GM10266 (cell line): ENCODE measurements around the gene CCDC158.

Experiments
- DNase-seq: peaks from one replicate; pipeline ENCODE4 v3.0.0; 2012; ENCODE audit errors: extremely low spot score
- TF ChIP-seq, protein P1 (sequence below): IDR thresholded peaks from 2 replicates; pipeline ENCODE4 v1.5.1; 2012; ENCODE audit warnings: mild to moderate bottlenecking, low read depth; ENCODE audit not compliant: control insufficient read depth, insufficient read depth; ENCODE audit errors: missing control alignments

The CCDC158 gene

DNA sequence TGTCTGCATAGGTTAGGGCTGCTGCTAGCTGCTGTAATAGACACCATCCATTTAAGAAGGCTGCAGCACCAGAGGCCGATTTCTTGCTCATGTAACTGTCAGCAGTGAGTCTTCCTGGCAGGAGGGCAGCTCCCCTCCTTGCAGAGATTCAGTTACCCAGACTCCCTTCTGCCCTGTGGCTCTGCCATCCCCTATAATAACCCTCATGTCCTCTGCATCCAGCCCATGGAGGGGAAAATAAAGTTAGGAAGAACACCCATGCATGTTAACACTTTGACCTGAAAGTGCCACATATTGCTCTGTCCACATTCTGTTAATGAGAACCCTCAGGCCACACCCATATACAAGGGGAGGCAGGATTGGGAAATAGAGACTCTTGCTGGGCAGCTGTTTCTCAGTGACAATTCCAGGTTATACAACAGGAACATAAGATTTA, 109.0 kb downstream of the CCDC158 start:
- TF ChIP-seq, protein P1, sequence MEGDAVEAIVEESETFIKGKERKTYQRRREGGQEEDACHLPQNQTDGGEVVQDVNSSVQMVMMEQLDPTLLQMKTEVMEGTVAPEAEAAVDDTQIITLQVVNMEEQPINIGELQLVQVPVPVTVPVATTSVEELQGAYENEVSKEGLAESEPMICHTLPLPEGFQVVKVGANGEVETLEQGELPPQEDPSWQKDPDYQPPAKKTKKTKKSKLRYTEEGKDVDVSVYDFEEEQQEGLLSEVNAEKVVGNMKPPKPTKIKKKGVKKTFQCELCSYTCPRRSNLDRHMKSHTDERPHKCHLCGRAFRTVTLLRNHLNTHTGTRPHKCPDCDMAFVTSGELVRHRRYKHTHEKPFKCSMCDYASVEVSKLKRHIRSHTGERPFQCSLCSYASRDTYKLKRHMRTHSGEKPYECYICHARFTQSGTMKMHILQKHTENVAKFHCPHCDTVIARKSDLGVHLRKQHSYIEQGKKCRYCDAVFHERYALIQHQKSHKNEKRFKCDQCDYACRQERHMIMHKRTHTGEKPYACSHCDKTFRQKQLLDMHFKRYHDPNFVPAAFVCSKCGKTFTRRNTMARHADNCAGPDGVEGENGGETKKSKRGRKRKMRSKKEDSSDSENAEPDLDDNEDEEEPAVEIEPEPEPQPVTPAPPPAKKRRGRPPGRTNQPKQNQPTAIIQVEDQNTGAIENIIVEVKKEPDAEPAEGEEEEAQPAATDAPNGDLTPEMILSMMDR = no peak

DNA sequence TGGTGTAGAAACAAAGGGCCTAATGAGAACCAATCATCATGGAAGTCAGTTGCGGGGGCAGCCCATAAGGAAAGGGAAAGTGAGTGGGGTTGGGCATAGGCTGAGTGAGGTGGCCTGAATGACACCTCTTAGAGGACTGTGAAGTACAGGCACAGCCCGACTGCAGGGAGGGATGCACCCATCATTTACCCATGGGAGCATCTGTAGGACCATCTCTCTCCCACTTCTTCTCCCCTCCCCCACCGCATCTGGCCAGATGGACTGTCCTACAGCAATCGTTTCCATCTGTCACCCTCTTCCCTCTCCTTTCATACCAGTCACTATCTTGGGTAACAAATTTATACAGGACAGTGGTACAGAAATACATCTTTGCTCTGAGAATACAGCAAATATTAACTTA, 110.3 kb downstream of the CCDC158 start:
- TF ChIP-seq, protein P1 = no peak
- no peak for DNase-seq

More for the DNA sequence above, 109.0 kb downstream of the CCDC158 start:
- no peak for DNase-seq

DNA sequence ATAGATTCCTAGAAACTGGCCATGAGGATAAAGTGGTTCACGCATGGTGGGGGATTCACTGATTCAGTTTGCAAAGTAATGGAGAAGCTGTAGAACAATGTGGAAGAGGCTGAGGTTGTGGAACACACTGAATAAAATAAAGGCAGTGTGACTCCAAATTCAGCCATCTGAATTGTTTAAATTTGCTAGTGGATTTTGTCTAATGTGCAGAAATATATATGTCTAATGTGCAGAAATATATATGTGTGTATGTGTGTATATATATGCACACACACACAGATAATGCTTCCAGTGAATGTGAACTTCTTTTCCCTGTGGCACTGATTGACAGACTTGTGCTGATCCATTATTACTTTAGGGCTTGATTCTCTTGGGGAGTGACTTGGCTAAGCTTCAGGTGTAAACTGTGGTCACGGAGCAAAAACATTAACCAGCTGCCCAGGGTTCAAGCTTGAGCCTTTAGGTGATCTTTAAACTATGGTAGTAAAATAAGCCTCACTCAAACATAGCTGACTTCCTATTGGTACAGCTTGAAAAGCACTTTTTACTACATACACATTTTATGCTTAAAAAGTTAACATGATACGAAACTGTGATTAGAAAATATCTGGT, 110.9 kb downstream of the CCDC158 start:
- no peak for DNase-seq
- TF ChIP-seq, protein P1 = no peak

DNA sequence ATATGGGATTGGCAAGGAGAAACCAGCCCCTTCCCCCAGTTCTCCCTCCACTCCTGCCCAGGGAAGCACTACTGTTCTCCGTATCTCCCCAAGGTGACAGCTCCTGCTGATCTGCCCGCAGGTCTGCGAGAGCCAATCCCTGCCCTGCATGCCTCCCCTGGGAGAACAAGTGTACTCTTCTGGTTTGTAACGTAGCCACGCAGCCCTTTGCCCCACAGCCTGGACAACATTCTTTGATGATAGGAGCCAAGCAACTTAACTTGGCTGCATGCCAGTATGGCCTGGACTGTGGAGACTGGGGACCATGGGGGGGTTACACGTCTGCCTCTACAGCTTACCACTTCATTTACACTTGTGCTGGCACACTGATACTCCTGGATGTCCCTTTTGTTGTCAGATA, 112.4 kb downstream of the CCDC158 start:
- TF ChIP-seq, protein P1 = no peak
- DNase-seq = no peak

DNA sequence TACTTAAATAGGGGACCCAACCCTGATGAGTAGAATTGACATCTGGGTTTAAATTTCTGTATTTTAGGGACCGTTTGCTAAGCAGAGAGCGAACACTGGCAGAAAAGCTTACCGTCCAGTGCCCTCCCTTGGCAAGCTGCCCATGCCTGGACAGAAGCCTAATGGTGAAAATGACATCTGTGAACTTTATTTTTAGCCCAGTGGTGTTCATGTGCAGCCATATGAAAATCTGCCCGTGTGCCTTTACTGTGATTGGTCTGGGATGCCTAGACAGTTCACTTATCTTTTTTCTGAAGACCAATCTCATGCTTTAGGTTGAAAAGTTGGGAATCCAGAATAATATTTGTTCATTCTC, 113.3 kb downstream of the CCDC158 start:
- DNase-seq = no peak
- TF ChIP-seq, protein P1 = no peak

DNA sequence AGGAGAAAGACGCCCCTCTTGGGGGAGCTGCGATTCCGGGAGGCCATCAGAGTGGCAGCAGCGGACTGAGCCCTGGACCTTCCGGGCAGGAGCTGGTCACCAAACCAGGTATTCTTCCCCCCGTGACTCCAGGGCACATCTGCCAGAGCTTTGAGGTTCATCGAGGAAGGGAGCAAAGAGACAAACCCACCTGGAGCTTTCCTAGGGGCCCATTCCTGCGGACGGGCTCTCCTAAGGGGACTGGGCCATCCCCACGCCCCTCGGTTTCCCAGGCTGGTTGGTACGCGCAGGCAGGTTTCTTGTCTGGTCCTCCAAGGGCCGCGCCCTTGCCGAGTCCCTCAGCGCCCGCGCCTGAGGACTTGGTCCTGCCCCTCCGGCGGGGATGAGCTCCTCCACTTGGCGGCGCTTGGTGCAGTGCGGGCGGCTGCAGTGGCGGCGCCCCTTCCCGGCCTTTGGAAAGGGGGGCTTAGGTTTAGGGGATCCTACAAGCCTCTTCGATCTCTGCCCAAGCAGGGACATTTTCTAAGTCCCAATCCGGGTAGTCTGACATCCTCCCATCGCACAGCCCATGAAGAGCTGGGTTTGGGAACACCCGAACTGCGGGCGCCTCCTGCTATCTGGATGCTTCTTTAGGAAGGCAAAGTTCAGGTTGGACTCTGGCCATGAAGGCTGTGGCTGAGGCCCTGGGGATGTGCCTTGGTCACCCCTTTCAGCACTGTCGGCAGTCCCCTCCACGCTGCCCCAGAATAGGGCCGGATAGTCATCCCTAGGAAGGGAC, 113.9 kb downstream of the CCDC158 start:
- TF ChIP-seq, protein P1 = peak; percentile 15
- DNase-seq = peak; percentile 32
